ENCODE results near the gene LRCH4.

Gene LRCH4

DNA sequence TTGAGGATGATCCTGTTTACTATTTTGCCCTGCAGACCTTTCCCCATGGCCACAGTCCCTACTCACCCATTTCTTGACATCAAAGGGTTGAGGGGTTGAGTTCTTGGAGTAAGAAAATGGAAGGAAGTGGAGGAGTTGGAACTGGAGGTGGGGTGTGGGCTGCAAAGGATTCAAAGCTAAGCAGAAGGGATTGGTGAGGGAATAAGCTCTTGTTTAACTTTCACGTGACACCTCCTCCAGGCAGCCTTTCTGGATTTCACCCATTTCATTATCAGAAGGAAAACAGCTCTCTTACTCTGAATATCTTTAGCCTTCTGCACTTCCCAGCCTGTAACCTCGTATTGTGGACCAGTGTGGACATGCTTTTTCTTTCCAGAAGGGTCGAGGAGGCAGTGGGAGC, 40.1 kb upstream of the LRCH4 start:
- peak overlapping the region; percentile 77; the same call in 1 of the 2 replicates for H3K27ac ChIP-seq
- TF ChIP-seq ZFX (IDR thresholded peaks at IDR 0.05; ENCODE audit: borderline replicate concordance) = no peak
- no peak for TF ChIP-seq CTCF (IDR thresholded peaks at IDR 0.05)

GRCh38 chr7:100623951-100624824, 38.3 kb upstream of the LRCH4 start:
- no peak overlapping the region for H3K27ac ChIP-seq
- no peak for TF ChIP-seq CTCF (IDR thresholded peaks at IDR 0.05)
- no peak for TF ChIP-seq ZFX (IDR thresholded peaks at IDR 0.05; ENCODE audit: borderline replicate concordance)

DNA sequence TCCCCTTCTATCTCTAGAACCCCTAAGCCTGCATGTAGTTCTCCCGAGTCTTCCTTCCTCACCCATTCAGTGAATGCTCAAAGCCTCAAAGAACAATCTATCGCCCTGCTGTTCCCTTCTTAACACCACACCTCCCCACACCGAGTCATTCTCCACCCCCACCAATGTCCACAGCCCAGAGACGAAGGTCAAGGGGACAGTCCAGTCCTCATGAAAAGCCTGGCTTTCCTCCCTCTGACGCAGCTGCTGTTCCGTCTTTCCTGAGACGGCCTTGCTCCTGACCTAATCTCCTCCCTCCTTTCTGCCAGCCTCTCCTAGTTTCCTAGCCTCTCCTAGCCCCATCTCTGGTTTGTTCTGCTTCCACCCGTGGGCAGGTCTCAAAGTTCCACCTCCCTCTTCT, 35.6 kb upstream of the LRCH4 start:
- H3K27ac ChIP-seq = no peak overlapping the region
- no peak for TF ChIP-seq ZFX (IDR thresholded peaks at IDR 0.05; ENCODE audit: borderline replicate concordance)
- no peak for TF ChIP-seq CTCF (IDR thresholded peaks at IDR 0.05)

GRCh38 chr7:100620804-100621203, 34.9 kb upstream of the LRCH4 start:
- TF ChIP-seq ZFX (IDR thresholded peaks at IDR 0.05; ENCODE audit: borderline replicate concordance) = no peak
- no peak overlapping the region for H3K27ac ChIP-seq

DNA sequence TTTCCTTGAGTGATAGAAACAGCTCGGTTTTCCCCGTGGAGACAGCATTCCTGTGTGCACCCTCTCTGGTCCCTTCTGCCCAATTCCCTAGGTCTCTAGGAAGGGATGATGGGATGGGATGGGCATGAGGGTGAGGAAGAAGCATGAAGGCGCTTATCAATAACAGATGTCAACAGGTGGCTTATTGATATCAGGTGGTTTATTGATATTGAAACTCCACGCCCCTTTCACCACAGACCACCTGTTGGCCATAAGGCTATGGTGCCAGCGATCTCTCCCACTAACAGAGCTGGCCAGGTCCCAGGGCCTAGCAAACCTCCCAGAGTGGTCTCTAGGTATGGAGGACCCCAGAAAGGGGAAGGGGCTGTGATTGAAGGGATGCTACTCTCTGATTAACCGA, 34.3 kb upstream of the LRCH4 start:
- TF ChIP-seq ZFX (IDR thresholded peaks at IDR 0.05; ENCODE audit: borderline replicate concordance) = no peak
- TF ChIP-seq CTCF (IDR thresholded peaks at IDR 0.05) = no peak
- no peak overlapping the region for H3K27ac ChIP-seq

DNA sequence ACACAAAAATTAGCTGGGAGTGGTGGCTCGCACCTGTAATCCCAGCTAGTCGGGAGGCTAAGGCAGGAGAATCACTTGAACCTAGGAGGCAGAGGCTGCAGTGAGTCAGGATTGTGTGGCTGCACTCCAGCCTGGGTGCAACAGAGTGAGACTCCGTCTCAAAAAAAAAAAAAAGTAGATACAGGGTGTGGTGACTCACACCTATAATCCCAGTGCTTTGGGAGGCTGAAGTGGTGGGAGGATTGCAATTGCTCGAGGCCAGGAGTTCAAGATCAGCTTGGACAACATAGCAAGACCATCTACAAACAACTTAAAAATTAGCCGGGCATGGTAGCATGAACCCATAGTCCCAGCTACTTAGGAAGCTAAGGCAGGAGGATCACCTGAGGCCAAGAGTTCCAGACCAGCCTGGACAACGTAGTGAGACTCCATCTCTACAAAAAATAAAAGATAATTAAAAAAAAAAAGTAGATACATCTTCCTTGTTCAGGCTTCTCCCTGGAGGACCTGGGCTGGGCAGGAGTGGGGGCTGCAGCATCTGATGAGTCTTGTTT, 28.5 kb upstream of the LRCH4 start:
- TF ChIP-seq CTCF (IDR thresholded peaks at IDR 0.05) (no peak), ZFX (IDR thresholded peaks at IDR 0.05; ENCODE audit: borderline replicate concordance) (no peak)
- no peak overlapping the region for H3K27ac ChIP-seq

DNA sequence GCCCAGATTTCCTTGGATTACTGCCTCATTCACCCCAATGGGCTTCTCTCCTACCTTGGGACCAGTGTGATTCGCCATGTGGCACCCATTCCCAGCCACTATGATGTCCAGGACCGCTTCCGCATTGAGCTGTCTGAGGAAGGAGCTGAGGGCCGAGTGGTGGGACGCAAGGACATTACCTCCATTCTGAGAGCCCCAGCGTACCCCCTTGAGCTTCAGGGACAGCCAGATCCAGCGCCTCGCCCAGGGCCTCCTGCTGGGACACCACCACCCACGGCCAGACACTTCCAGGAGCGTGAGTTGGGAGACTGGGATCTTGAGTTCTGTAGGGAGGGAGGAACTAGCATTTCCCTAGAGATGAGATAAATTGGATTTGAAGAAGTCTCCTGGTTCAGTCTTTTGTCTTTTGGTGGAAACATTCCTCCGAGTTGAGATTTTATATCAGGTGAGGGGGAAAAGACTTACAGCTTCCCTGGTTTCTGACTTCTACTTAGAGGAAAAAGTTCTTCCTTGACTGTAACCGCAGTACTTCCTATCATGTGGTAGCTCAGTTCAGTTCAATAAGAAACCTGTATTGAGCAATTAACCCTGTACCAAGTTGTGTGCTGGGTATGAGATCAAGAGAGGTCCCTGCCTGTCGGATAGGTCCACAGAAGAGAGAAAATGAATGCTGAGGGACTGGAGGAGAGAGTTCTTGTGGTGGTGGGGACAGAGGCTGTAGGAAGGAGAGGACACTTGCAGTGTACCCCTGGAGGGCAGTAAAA, 27.7 kb upstream of the LRCH4 start:
- no peak overlapping the region for H3K27ac ChIP-seq
- no peak for TF ChIP-seq ZFX (IDR thresholded peaks at IDR 0.05; ENCODE audit: borderline replicate concordance)
- TF ChIP-seq CTCF (IDR thresholded peaks at IDR 0.05) = no peak
